LNCaP clone FGC (cell line): ENCODE measurements around the gene B4GALT5.

Source experiments
- DNase-seq: peaks from one replicate; pipeline ENCODE4 v3.0.0-alpha.2; 2011; ENCODE audit warnings: low read depth
- H3K4me3 ChIP-seq: 2 replicates; pipeline ENCODE4 v1.5.1; 2011; ENCODE audit warnings: mild to moderate bottlenecking, low read depth, low read length, control low read depth
- CTCF ChIP-seq: IDR thresholded peaks from 2 replicates; pipeline ENCODE4 v1.5.1; 2012; ENCODE audit warnings: mild to moderate bottlenecking; ENCODE audit not compliant: control insufficient read depth, insufficient read depth; ENCODE audit errors: extremely low read depth

B4GALT5 gene

GRCh38 chr20:49685161-49685601 is 28.5 kb downstream of the B4GALT5 start:
- H3K4me3 ChIP-seq = no peak overlapping the region
- TF ChIP-seq CTCF = no peak
- DNase-seq = no peak

GRCh38 chr20:49684335-49684997 is 29.2 kb downstream of the B4GALT5 start:
- no peak for DNase-seq
- no peak for TF ChIP-seq CTCF
- no peak overlapping the region for H3K4me3 ChIP-seq

- no peak overlapping the region for H3K4me3 ChIP-seq
- TF ChIP-seq CTCF = no peak
- no peak for DNase-seq
Observed at GRCh38 chr20:49682798-49683197, 30.9 kb downstream of the B4GALT5 start.

GRCh38 chr20:49682278-49682677 is 31.4 kb downstream of the B4GALT5 start:
- DNase-seq = no peak
- no peak for TF ChIP-seq CTCF
- H3K4me3 ChIP-seq = no peak overlapping the region

- no peak for TF ChIP-seq CTCF
- no peak overlapping the region for H3K4me3 ChIP-seq
- DNase-seq = no peak
Observed at GRCh38 chr20:49681850-49682216, 31.8 kb downstream of the B4GALT5 start.

- DNase-seq = no peak
- H3K4me3 ChIP-seq = no peak overlapping the region
- no peak for TF ChIP-seq CTCF
Observed at GRCh38 chr20:49680484-49680883, 33.2 kb downstream of the B4GALT5 start.

- H3K4me3 ChIP-seq = no peak overlapping the region
- no peak for DNase-seq
- TF ChIP-seq CTCF = no peak
Observed at GRCh38 chr20:49679634-49680033, 34.0 kb downstream of the B4GALT5 start.
